Activated CD8-positive, alpha-beta memory T cell treated with anti-CD3 and anti-CD28 coated beads for 4 hours (primary cell): ENCODE measurements around the gene SMIM13.
A peak's percentile ranks its signal among the peaks of the same experiment; 100 is the strongest.
"Not testable (repeated sequence)": the region's sequence is repeated elsewhere in the genome, so short reads cannot be mapped to it uniquely, and the experiment has no call there.

ENCODE experiments used
- DNase-seq, 2 donors: peaks; one replicate each; pipeline ENCODE4 v3.0.0-alpha.2; 2020; ENCODE audit warnings: low read depth in 2 of 2

Gene SMIM13

DNA sequence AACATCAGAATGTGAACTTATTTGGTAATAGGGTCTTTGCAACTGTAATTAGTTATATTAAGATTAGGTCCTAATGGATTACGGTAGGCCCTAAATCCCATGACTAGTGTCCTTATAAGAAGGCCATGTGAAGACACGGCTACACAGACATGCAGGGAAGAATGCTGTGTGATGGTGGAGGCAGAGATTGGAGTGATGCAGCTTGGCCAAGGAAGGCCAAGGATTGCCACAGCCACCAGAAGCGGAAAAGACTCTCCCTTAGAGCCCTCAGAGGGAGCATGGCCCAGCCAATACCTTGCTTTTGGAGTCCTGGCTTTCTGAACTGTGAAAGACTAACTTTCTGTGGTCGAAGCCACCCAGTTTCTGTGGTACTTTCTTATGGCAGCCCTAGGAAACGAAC lies 9.7 kb upstream of the SMIM13 start:
- DNase-seq = no peak

DNA sequence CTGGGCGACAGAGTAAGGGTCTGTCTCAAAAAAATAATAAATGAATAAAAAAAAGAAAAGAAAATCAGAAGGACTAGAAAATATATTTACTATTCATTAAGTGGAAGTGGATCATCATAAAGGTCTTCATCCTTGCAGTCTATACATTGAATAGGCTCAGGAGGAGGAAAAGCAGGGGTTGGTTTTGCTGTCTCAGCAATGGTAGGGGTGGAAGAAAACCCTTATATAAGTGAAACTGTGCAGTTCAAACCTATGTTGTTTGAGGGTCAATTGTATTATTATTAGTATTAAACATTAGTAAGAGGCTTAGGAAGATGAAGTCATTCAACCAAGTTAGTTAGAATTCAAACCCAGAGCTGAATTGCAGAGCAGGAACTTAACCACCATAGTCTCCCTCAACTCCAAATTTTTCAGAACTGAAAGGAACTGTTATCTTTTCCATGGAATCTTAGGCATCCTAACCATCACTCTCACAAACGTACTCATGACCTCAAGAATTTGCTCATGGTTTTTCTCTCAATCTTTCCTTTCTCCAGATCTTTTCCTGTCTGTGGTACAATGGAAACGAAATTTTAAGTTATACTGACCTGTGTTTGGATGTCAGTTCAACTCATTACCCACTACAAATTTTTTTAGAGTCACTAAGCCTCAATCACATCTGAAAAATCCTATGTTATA lies 7.7 kb upstream of the SMIM13 start:
- no peak for DNase-seq

DNA sequence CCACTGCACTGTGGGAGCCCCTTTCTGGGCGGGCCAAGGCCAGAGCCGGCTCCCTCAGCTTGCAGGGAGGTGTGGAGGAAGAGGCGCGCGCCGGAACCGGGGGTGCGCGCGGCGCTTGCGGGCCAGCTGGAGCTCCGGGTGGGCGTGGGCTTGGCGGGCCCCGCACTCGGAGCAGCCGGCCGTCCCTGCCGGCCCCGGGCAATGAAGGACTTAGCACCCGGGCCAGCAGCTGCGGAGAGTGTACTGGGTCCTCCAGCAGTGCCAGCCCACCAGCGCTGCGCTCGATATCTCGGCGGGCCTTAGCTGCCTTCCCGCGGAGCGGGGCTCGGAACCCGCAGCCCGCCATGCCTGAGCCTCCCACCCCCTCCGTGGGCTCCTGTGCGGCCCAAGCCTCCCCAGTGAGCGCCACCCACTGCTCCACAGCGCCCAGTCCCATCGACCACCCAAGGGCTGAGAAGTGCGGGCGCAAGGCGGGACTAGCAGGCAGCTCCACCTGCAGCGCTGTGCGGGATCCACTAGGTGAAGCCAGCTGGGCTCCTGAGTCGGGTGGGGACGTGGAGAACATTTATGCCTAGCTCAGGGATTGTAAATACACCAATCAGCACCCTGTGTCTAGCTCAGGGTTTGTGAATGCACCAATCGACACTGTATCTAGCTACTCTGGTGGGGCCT lies 6.4 kb upstream of the SMIM13 start:
- DNase-seq = not testable (repeated sequence)

DNA sequence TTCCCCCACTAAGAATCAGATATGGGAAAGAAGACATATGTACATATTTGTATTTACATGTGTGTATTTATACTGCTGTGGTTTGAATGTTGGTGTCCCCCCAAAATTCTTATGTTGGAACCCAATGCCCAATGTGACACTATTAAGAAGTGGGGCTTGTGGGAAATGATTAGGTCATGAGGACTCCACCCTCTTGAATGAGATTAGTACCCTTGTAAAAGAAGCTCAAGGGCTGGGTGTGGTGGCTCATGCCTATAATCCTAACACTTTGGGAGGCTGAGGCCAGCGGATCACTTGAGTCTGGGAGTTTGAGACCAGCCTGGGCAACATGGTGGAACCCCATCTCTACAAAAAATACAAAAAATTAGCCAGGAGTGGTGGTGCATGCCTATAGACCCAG lies 3.9 kb upstream of the SMIM13 start:
- no peak for DNase-seq

DNA sequence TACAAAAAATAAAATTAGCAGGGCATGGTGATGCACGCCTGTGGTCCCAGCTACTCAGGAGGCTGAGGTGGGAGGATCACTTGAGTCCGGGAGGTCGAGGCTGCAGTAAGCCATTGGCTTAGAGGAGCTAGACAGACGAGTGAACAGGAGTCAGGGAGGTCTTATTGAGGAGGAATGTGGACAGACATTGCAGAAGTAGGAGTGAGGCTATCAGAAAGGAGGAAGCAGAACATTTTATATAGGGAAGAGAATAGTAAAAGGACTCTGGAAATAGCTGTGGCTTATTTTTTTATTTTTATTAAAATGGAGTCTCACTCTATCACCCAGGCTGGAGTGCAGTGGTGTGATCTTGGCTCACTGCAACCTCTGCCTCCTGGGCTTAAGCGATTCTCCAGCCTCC lies 2.5 kb upstream of the SMIM13 start:
- not testable (repeated sequence) for DNase-seq

DNA sequence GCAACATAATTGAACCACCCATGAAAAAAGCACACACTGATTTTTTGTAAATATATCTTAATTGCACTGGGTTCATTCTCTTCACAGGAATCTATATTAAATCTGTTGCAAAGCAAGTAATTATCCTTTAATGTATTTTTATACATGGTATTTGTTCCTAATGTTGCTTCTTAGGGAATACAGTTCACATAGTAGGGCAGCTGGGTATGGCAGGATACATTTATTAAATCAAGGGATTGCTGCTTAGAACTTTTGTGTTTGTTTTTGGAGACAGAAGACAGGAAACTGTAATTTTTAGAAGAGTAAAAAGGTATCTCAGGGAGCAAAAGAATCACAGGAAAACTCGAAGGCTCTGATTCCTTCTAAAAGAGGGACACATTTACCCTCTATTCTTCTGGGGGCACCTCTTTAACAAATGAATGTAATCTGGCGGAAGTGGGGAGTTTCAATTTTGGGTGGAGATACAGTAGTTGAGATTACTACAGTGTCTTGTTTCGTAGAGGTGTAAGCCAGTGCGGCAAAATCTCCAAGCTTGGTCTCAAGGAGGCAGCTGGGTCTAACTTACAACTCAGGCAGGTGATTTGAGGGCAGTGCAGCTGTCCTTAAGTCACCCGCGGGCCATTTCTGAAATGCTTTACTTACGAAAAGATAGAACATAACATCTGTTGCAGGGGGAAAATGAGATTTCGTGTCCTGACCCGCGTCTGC lies 812 bp upstream of the SMIM13 start:
- DNase-seq = no peak

DNA sequence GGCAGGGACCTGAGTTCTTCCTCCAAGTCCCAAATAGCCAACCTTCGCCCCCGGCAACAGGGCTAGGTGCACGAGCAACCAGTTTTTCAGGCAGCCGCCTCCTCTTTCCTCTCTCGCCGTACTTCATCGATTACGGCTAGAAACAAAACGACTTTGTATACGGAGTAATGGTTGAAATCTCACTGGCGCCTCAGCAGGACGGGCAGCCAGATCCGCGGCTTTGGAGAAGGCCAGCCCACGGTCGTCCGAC lies 333 bp upstream of the SMIM13 start:
- no peak for DNase-seq

DNA sequence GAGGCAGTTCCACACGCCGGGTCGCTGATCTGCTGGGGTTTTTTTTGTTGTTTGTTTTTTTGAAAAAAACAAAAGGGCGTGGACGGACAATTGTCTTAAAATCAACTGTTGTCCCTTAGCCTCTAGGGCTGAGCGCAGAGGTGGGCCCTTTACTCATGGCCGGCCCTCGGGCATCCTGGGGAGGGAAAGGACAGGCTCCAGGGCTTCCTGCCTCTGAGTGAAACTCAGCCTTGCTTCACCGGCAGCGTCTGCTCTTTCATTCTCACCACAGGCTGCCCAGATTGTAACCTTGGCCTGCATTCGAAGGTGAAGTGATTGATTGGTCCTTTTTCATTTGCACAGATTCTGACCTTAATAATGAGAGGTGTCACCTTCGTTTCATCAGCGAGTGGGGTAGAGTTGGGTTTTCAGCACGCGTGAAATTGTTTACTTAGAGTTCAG lies 797 bp downstream of the SMIM13 start:
- peak in 1 of 2 donors; percentile 8 for DNase-seq

DNA sequence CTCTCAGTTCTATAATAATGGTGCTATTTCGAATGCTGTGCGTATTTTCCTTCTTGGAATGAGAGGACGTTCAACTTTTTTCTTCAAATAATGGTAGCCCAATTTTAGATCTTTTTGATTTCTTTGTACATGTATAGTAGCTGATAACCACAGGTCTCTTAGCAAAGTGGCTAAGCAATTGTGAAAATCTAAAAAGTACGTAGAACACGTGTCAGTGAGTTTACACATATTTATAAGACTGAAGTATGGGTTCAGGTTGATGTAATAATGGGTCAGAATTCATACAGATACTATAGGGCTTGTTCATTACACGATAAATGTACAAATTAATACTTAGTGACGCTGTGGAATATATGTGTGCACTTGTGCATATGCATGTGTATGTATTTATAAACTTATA lies 1.3 kb downstream of the SMIM13 start:
- DNase-seq = no peak

DNA sequence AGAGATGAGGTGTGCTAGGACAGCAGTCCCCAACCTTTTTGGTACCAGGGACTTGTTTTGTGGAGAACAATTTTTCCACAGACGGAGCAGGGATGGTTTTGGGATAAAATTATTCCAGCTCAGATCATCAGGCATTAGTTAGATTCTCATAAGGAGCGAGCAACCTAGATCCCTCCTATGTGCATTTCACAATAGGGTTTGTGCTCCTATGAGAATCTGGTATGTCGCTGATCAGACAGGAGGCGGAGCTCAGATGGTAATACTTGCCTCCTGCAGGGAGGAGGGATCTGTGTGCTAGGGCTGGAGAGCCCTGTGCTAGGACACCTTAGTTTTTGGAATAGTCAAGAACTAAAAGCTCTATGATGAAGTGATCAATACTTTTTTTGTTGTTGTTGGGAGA lies 2.5 kb downstream of the SMIM13 start:
- no peak for DNase-seq

DNA sequence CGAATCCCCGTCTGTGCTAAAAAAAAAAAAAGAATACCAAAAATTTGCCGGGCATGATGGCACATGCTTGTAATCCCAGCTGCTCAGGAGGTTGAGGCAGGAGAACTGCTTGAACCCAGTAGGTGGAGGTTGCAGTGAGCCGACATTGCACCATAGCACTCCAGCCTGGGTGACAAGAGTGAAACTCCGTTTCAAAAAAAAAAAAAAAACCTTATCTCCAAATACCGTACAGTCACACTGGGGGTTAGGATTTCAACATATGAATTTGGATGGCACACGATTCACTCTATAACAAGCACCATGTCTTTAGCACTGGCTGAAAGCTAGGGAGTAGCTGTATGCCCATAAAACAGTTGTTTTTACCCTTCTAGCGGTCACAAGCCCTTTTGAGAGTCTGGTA lies 3.8 kb downstream of the SMIM13 start:
- DNase-seq = no peak

DNA sequence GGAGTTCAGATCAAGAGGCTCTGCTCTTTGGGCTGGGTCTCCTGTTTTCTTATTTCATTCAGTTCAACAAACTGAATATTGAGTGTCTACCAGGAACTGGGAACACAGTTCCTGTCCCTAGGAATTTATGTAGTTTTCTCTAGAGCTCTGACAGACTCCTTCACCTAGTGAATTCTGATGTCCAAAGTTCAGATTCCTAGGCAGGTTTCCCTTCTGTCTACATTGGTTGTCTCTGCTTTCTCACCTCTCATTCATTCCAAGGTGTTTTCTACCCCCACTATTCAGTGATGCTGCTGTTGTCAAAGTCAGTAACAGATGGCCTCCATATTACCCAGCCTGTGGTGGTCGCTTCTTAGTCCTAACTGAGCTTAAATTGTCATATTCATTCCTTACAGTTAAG lies 4.4 kb downstream of the SMIM13 start:
- no peak for DNase-seq

DNA sequence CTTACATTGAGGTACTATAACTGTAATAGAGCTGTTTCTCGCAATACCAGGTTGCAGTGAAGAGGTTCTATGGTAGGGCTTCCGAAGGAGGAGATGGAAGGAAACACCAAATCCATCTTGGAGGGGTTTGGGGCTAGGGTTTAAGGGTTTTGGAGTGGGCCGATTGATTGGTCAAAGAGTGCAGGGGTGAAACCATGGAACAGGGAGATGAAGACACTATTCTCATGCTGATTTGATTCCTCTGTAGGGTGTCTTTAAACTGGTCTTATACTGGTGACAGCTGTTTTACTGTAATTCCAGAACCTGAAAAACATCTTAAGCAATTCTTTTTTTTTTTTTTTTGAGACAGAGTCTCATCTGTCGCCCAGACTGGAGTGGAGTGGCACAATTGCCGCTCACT lies 7.8 kb downstream of the SMIM13 start:
- no peak for DNase-seq

DNA sequence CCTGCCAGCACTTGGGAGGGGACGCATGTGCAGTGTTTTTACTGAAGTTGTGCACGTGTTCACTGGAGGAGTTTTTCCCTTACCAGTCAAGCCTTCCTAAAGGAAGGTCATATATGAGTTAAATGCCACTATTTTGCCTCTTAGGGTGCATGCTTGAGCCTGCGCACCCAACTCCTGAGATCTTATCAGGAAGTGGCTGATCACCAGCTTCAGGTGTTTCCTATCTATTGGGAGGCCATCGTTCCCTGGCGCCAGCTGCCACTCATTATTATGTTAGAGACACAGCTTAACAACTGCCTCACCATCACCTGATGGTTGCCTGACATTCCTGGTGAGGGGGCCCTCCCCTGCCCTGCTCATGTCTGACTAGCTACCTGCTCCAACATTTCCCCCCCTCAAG lies 9.4 kb downstream of the SMIM13 start:
- no peak for DNase-seq

DNA sequence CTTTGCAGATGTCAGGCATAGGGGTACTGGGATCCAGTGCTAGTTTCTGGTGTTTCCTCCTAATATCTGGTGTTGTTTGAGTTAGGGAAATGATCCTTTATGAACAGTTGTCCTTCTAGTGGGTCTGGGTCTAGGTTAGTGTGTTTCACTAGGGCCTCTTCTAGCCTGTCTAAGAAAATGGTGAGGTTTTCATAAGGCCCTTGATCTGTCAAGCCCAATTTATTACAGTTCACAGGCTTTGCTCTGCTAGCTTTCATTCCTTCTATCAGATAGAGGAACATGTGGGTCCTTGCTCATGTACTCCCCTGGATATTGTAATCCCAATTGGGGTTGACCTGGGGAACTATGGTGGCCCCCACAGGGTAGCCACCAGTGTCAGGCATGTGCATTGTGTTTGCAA lies 15.1 kb downstream of the SMIM13 start:
- DNase-seq = no peak

DNA sequence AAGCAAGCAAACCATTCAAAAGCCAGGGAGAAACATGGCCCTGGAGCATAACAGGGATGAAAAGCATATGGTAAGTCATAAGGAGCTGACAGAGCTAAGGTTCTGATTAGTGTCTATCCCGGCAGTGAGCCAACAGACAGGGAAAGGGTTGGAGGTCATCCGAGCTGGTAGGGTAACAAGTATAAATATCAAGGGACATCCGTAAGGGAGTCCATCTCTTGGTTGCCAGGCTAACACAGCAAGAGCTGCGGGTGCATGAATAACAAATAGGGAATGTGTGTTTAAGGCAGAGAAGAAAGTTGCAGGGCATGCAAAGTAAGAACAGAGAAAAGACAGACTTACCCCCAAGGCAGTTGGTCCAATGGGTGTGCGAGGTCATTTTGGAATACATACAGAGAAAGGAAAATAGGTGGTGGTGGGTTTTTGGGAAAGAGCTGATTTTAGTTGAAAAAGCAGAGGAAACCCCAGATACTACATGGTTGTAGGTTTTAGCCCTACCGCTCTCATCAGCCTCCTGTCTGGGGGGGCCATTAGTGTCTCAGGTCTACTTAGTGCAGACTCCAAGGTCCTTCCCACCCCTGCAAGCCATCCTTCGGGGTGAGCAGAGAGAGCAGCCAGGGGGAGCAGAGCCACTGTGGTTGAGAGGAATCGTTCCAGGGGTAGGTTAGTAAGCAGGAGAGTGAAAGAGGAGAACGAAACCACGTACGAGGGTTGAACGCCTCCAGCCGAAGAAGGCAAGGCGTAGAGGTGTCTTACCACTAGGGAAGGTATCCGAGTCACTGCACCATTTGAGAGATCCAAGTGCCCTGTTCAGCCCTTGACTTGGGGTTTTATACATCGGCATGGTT lies 17.5 kb downstream of the SMIM13 start, which contains the start of gene ERVFRD-1:
TSS of gene ERVFRD-1 (minus strand) at position 805 of the 848 bp plus-strand sequence. CDS start 6,415 bp downstream, outside the sequence.
- no peak for DNase-seq

DNA sequence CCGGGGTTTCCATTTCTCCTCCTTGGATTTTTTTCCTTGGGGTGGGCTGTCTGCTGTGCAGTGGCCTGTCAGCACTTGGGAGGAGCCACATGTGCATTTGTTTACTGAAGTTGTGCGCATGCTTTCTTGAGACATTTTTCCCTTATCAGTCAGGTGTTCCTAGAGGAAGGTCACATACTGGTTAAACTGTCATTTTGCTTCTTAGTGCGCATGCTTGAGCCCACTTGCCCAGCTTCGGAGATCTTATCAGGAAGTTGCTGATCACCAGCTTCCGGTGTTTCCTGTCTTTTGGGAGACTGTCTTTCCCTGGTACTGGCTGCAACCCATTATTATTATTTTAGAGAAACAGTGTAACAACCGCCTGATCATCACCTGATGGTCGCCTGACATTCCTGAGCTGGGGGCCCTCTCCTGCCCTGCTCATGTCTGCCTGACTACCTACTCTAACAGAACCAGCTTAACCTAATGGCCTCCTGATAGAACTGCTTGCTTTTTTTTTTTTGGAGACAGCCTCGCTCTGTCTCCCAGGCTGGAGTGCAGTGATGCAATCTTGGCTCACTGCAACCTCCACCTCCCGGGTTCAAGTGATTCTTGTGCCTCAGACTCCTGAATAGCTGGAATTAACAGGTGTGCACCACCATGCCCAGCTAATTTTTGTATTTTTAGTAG lies 18.3 kb downstream of the SMIM13 start:
- no peak for DNase-seq

DNA sequence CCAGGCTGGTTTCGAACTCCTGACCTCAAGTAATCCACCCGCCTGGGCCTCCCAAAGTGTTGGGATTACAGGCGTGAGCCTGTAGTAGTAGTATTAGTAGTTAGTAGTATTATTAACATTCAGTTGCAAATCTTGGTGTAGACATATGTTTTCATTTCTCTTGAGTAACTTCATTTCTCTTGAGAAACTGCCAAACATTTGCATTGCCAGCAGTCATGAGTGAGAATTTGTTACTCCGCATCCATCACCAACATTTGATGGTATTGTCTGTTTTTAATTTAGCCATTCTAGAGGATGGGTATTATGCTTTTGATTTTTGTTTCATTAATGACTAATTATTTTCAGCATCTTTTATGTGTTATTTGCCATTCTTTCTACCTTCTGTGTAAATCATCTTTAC lies 19.4 kb downstream of the SMIM13 start:
- no peak for DNase-seq

DNA sequence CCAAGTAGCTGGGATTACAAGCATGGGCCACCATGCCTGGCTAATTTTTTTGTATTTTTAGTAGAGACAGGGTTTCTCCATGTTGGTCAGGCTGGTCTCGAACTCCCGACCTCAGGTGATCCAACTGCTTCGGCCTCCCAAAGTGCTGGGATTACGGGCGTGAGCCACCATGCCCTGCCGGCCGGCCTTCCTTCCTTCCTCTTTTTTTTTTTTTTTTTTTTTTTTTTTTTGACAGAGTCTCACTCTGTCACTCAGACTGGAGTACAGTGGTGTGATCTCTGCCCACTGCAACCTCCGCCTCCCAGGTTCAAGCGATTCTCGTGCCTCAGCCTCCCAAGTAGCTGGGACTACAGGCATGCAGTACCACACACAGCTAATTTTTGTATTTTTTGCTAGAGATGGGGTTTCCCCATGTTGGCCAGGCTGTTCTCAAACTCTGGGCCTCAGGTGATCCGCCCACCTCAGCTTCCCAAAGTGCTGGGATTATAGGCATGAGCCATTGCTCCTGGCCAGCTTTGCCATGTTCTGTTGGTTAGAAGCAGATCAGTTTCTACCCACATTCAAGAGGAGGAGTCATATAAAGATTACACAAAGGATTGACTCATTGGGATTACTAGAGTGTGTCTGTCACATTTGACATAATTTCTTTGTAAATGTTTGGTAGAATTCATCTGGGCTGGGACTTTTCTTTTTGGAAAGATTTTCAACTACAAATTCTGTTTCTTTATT lies 22.3 kb downstream of the SMIM13 start:
- not testable (repeated sequence) for DNase-seq

DNA sequence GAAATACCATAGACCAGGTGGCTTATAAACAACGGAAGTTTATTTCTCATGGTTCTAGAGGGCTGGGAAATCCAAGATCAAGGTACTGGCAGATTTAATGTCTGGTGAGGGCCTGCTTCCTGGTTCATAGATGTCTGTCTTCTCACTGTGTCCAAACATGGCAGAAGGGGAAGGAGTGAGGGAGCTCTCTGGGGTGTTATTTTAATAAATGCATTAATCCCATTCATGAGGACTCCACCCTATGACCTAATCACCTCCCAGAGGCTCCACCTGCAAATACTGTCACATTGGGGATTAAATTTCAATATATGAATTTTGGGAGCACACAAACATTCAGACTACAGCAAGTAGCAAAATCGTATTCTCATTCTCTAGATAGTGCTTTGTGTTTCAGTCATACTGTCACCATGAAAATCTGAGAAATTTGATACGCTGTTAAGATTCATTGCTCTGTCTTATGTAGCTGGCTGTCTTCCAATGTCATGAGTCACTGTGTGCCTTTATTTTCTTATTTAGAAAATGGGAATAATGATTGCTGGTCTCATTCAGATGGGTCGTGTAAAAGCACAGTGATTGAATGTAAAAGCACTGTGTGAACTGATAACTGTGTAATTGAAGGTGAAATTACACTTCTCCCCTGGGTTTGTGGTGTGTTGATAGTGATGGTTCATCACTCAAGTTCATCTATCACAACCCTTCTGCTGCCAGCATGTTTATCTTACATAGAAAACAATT lies 26.8 kb downstream of the SMIM13 start:
- no peak for DNase-seq
